Fibroblast of skin of right quadriceps (primary cell): Measurements from ENCODE around the gene PRMT7.

Source experiments
- DNase-seq: peaks from one replicate; pipeline ENCODE4 v3.0.0-alpha.2; 2013

PRMT7 gene

DNA sequence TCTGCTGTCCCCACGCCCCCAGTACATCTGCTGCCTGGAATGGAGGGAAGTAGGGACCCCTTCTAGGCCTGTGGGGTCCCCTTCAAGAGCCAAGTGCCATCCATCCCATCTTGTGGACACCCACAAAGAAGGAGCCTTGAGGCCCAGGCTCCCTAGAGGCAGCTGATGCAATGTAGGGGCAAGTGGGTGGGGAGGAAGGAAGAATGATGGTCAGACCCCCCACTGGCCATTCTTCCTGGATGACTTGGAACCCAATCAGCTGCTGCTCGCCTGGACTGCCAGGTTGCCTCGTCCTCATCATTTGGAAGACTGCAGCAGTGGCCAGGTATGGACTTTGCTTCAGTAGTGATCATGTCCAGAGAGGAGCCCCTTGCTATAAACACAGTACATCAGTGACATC lies 88.6 kb downstream of the PRMT7 start:
- peak; percentile 23 for DNase-seq

DNA sequence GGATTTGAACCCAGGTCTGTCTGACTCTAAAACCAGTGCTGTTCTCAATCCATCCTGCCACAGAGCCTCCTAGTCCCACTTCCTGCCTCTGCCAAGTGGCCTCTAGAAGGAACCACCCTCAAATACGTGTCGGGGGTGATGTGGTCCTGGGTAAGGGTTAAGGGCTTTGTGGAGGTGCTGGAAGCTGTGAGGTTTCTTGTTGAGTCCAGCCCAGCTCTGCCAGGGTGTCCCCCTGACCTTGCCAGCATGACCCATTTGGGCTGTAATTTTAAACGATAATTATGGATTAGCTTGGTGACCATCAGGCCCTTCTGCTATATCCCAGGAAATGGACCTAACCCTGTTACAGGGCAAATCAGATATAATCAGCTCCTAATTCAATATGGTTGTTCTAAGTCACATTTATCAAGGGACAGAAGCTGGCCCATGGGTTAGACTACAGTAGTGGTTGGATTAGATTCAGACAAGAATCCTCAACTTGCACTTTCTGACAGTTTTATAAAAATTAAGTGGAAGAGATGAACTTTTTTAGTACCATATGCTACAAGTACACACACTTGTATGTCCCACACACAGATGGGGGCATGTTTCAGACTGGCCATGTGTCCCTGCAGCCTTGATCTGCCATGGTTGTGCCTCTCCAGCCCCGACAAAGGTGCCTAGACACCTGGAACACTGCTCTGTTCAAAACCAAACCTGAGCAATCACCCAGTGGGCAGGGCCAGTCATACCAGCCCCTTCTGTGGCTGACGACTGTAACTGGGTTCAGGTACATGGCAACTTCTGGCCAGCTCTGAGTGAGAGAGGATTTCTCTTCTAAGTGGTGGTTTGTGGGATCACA lies 89.5 kb downstream of the PRMT7 start:
- DNase-seq = no peak

DNA sequence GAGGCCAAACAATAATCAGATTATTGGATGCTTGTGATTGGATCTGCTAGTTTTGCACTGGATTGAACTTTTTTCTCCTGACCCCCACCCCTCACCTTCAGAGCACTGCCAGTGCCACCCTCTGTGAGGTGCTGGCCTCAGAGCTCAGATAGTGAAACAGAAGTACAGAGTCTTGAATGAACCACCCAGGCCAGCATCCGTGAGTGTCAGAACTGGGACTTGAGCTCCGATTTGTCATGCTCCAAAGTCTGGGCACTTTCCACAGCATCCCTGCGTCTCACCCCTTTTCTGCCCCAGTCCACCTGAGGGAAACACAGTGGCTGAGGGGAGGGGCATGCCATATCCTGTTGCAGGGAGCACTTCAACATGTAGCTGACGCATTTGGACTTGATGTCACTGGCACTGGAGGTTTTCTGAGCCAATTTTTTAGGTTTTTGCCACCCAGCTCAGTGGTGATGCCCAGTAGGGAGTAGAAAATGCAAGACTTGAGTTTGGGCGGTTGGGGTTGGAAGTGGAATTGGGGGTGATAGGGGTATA lies 90.2 kb downstream of the PRMT7 start:
- no peak for DNase-seq

DNA sequence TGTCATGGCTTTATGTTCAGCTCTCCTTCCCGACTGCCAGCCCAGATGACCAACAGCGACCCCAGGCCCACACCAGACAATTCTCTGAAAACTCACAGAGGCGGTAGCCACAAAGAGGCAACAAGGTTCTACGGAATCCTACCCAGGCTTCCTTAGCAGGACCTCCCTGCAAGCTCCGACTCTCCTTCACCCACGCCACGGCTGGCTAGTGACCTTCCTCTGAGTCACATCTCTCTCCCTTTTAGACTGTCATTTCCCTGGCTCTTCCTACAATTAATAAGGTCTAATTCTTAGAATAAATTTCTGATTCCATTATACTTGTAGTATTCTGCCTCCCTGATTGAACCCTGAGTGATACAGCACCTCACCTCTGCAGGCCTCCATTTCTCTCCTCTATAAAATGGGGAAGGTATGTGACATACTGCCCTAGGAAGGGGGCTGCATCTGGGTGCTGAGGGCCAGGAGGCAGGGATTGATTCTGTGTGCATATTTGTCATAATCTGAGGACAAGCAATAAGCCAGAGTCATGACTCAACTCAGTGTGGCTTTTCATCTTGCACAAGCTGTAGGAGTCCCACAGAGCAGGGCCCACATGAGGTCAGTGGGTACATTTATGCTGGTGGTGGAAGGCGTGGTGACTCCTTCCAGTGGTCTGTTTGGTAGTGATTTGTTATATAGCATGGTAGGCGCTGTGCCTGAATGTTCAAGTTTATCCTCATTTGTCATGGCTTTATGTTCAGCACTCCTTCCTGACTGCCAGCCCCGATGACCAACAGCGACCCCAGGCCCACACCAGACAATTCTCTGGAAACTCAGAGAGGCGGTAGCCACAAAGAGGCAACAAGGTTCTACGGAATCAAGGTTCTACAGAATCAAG lies 91.3 kb downstream of the PRMT7 start:
- DNase-seq = peak; percentile 73

DNA sequence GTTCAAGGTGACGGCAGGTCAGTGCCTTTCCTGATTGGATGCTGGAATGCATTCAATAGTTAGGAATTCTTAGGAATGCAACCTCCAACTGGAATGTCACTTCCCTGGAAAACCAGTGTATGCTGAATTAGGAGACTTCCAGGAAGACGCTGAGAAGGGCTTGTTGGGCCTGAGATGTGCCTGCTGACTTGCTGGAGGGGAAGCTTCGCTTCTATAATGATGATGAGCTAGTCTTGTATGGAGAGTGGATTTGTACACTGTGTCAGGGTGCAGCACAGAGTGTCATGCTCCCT lies 91.9 kb downstream of the PRMT7 start:
- DNase-seq = peak; percentile 21

DNA sequence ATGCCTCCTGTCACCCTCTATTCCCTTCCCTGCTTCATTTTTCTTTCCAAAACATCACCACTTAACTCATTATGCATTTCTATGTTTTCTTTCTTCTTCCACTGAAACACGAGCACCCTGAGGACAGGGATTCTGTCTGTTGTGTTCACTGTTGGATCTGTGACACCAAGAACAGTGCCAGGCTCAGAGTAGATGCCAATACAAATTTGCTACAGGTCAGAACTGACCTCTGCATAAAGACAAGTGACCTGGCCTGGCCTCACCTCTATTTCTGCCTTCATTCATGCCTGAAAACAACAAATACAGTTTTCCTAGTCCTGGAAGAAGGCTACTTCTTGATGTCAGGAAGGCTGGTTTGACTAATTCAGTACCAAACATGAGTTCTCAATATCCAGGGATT lies 92.4 kb downstream of the PRMT7 start:
- no peak for DNase-seq

DNA sequence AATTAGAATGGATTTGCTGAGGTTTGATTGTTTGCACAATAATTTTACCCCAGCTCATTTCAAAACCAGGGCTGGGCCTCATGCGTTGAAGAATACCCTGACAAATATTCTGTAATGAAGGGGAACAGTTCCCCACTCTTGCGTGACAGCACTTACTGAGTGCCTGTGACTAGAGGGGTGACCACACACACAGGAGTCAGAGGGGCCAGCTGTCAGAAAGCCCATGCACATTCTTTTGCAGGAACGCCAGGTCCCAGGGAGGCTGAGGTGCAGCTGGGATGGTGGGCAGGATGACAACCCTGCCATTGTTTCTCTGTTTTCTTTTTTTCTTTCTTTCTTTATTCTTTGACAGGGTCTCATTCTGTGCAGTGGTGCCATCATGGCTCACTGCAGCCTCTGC lies 92.9 kb downstream of the PRMT7 start:
- no peak for DNase-seq

DNA sequence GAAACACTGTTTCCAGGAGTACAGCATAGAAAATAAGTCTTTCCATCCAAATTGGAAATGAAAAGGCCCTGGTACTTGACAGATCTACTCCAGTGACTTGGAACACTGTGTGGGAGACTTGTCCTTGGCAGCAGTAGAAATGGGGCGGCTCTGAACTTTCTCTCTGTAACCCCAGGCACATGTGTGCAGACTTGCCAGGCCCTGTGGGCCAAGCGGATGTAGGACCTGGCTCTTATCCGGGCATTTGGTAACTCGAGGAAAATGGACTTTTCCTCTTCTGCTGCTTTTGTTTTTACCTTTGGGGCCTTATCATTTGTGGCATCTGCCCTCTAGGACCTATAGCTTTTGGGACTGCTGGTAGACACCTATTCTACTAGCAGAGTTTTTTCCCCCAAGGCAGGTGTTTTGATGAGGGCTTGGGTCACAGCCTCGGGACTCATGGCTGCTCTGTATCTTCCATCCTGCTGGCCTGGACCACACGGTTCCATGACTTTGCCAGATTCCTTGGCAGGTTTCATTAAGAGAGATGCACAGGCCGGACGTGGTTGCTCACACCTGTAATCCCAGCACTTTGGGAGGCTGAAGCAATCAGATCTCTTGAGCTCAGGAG lies 94.0 kb downstream of the PRMT7 start:
- DNase-seq = no peak

DNA sequence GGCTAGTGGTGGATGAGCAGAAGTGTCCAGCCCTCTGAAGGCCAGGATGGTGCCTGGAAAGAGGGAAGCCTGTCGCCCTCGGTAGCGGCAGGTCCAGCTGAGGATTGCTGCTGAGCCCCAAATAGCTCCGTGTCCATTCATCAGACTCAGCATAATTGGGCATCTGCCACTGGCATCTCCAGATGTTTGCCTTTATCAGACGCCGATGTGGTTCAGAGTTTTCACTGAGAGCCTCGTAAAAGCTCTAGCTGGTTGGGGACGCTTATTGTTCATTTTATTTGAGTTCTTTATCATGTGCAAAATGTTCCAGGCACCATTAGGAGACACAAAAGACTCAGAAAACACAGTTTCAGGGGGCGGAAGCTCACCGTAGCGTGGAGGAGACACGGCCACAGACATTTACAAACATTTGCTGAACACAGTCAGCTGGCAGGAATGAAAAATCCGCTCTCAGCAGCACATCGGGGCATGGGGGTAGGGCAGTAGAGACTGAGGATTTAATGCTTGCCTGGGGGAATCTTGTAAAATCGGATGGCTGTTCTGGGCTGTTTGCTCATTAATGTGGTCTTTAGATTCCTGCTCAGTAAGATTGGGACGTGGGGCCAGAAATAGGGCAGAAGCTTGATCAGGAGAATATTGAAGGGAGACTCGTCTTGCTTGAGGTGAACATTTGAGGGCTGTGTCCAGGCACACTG lies 95.8 kb downstream of the PRMT7 start:
- peak; percentile 49 for DNase-seq
